Spinal cord (tissue), 10 donors: ENCODE results near the gene CRYBA1. TPM values are rescaled to one million over a fixed set of nuclear protein-coding genes. Genes with fewer than 3 reads are reported as not detected.
"Not testable (repeated sequence)": the region's sequence is repeated elsewhere in the genome, so short reads cannot be mapped to it uniquely, and the experiment has no call there.

Source experiments
- DNase-seq, 6 donors: peaks; one replicate each; pipeline versions ENCODE4 v3.0.0 to v3.0.0-alpha.2; 2013 to 2015; ENCODE audit warnings: low spot score in 6 of 6, low read depth in 4 of 6
- H3K27ac ChIP-seq: one replicate; pipeline ENCODE4 v1.5.1; 2013; ENCODE audit warnings: low read depth, low read length, control low read depth
- H3K27me3 ChIP-seq: one replicate; pipeline ENCODE4 v1.6.1; 2013; ENCODE audit warnings: low read length; ENCODE audit not compliant: control insufficient read depth, insufficient read depth
- H3K36me3 ChIP-seq: one replicate; pipeline ENCODE4 v1.6.1; 2013; ENCODE audit warnings: low read length; ENCODE audit not compliant: control insufficient read depth, insufficient read depth
- H3K4me1 ChIP-seq: one replicate; pipeline ENCODE4 v1.6.1; 2013; ENCODE audit warnings: low read length; ENCODE audit not compliant: control insufficient read depth, insufficient read depth
- H3K4me3 ChIP-seq: one replicate; pipeline ENCODE4 v1.5.1; 2013; ENCODE audit warnings: low read depth, low read length, control low read depth
- H3K9me3 ChIP-seq: one replicate; pipeline ENCODE4 v1.6.1; 2013; ENCODE audit warnings: low read length; ENCODE audit not compliant: control insufficient read depth, insufficient read depth
- WGBS: methylation state at CpG from one replicate; pipeline ENCODE4 v1.1.5; 2013; ENCODE audit warnings: missing lambda C conversion rate; ENCODE audit not compliant: insufficient coverage; 5-methylcytosine and 5-hydroxymethylcytosine counted together
- polyA plus RNA-seq, 2 donors: library from polyadenylated mRNA; unstranded; fragments of 120-200 nt; gene quantifications; one replicate each; pipeline ENCODE4 v1.2.1, GENCODE V29; 2013; ENCODE audit not compliant: insufficient read length in 2 of 2
- total RNA-seq, 2 donors: library from RNA; depleted of rRNA in 1 of 2; stranded (reverse); fragments of 120-200 nt in 1 of 2; fragments of >200 nt in 1 of 2; gene quantifications; one replicate each; pipeline versions ENCODE4 v1.2.3 to v1.2.4, GENCODE V29; 2013 to 2014
- donor health status: healthy.

Gene CRYBA1
- total and polyA plus RNA-seq, 4 donors: 0.26 TPM; not detected in 3

DNA sequence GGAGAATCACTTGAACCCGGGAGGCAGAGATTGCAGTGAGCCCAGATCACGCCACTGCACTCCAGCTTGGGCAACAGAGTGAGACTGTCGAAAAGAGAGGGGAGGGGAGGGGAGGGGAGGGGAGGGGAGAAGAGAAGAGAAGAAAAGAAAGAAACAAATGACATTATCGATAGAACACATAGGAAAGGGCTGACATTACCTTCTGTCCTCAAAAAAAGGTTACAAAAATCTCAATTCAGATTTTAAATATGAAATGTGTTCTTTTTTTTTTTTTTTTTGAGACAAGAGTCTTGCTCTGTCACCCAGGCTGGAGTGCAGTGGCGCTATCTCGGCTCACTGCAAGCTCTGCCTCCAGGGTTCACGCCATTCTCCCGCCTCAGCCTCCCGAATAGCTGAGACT lies 25.3 kb downstream of the CRYBA1 start:
- H3K9me3 ChIP-seq, H3K4me1 ChIP-seq, H3K27ac ChIP-seq, DNase-seq, H3K27me3 ChIP-seq, H3K4me3 ChIP-seq: not testable (repeated sequence)
- peaks cover 26% of the 10 kb centered on the region for H3K36me3 ChIP-seq
- 96% methylated on average over 4 of the region's 9 CpGs for WGBS

- no peak overlapping the region for H3K4me3 ChIP-seq
- H3K4me1 ChIP-seq: peaks cover 7% of the 10 kb centered on the region
- no CpG with 5 or more reads among the region's 1 CpG for WGBS
- no peak for DNase-seq
- H3K36me3 ChIP-seq: peaks cover 24% of the 10 kb centered on the region
- H3K27me3 ChIP-seq: no peaks in the 10 kb centered on the region
- H3K9me3 ChIP-seq: no peaks in the 10 kb centered on the region
- no peak overlapping the region for H3K27ac ChIP-seq
Measured at GRCh38 chr17:29273924-29274323, 27.3 kb downstream of the CRYBA1 start.

DNA sequence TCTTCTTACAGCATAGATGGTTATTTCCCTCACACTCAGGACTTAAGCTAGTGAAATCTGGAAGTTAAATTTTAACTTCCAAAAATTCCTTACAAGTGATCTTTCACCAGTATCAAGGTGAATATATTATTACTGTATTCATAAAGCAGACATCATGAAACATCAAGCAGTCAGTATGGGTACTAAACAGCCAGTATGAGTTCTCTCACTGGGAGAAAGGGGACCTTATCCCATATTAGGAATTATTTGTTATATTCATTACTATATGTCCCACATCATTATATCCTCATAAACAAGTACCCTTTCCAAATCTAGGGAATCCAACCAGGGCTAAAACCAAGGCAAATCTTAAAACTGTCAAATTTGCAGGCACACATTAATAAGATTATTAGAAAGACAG lies 32.0 kb downstream of the CRYBA1 start:
- H3K27me3 ChIP-seq: no peaks in the 10 kb centered on the region
- H3K4me1 ChIP-seq: peaks cover 7% of the 10 kb centered on the region
- no peaks in the 10 kb centered on the region for H3K9me3 ChIP-seq
- no peak overlapping the region for H3K27ac ChIP-seq
- peaks cover 37% of the 10 kb centered on the region for H3K36me3 ChIP-seq
- no peak for DNase-seq
- H3K4me3 ChIP-seq: no peak overlapping the region

GRCh38 chr17:29279397-29280070 lies 32.9 kb downstream of the CRYBA1 start:
- no peak overlapping the region for H3K4me3 ChIP-seq
- no peak for DNase-seq
- H3K36me3 ChIP-seq: peaks cover 37% of the 10 kb centered on the region
- 89% methylated on average over 2 of the region's 5 CpGs for WGBS
- no peaks in the 10 kb centered on the region for H3K27me3 ChIP-seq
- peaks cover 7% of the 10 kb centered on the region for H3K4me1 ChIP-seq
- H3K27ac ChIP-seq: no peak overlapping the region
- H3K9me3 ChIP-seq: no peaks in the 10 kb centered on the region

DNA sequence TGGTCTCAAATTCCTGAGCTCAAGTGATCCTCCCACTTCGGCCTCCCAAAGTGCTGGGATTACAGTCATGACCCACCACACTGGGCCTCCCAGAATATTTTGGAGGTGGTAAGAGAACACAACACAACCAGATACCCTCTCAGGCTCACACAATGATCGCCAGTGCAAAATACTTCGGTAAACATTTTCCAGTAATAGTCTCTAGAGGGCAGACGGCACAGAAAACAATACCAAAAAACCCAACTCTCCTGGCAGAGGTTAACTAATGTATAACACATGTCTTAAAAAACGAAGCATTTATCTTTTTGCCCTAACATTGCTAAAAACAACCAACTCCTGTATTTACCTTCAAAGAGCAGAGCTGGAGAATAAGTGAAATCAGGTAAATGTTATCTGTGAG lies 36.8 kb downstream of the CRYBA1 start:
- H3K36me3 ChIP-seq: peaks cover 40% of the 10 kb centered on the region
- H3K9me3 ChIP-seq: no peaks in the 10 kb centered on the region
- WGBS: no CpG with 5 or more reads among the region's 5 CpGs
- peak in 1 of 6 donors; percentile 18 for DNase-seq
- H3K27me3 ChIP-seq: no peaks in the 10 kb centered on the region
- no peak overlapping the region for H3K27ac ChIP-seq
- no peaks in the 10 kb centered on the region for H3K4me1 ChIP-seq
- H3K4me3 ChIP-seq: no peak overlapping the region

DNA sequence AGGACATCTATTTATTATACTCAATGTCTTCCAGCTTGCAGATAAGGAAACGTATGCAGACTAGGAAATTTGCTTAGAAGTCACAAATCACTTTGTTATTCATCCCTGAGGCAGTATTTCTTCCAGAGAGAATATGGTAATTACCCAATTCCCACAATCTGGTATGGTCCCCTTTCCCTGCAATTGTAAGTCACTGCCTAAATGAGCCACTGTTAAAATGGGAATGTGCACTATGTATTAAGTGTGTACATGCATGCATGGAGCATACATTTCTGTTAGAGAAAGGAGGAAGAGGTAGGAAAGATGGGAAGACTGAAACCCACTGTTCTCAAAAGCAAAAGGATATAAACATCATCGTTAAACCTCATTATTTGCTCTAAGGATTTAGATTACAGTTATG lies 37.3 kb downstream of the CRYBA1 start:
- Histone ChIP-seq H3K27ac (no peak overlapping the region), H3K4me1 (no peaks in the 10 kb centered on the region), H3K9me3 (no peaks in the 10 kb centered on the region), H3K4me3 (no peak overlapping the region), H3K36me3 (peaks cover 43% of the 10 kb centered on the region), H3K27me3 (no peaks in the 10 kb centered on the region)
- WGBS: no CpG with 5 or more reads among the region's 2 CpGs
- DNase-seq: peak in 1 of 6 donors; percentile 18

- H3K4me1 ChIP-seq: peaks cover 6% of the 10 kb centered on the region
- no peak overlapping the region for H3K27ac ChIP-seq
- H3K36me3 ChIP-seq: peaks cover 26% of the 10 kb centered on the region
- no peaks in the 10 kb centered on the region for H3K27me3 ChIP-seq
- no peak overlapping the region for H3K4me3 ChIP-seq
- H3K9me3 ChIP-seq: no peaks in the 10 kb centered on the region
- DNase-seq: no peak
- 93% methylated on average over 5 of the region's 9 CpGs for WGBS
Measured at GRCh38 chr17:29289852-29290251, 43.2 kb downstream of the CRYBA1 start.

- Histone ChIP-seq H3K4me1 (peaks cover 6% of the 10 kb centered on the region), H3K27ac (no peak overlapping the region), H3K27me3 (no peaks in the 10 kb centered on the region), H3K4me3 (peak overlapping the region; percentile 50), H3K36me3 (peaks cover 18% of the 10 kb centered on the region), H3K9me3 (no peaks in the 10 kb centered on the region)
- DNase-seq: peak in 2 of 6 donors; percentile 88 to 91
- no CpG with 5 or more reads among the region's 5 CpGs for WGBS
Measured at GRCh38 chr17:29291163-29291752, 44.6 kb downstream of the CRYBA1 start.

- Histone ChIP-seq H3K27ac (peak overlapping the region; percentile 94), H3K36me3 (peaks cover 13% of the 10 kb centered on the region), H3K4me3 (peak overlapping the region; percentile 91), H3K27me3 (no peaks in the 10 kb centered on the region), H3K4me1 (peaks cover 6% of the 10 kb centered on the region), H3K9me3 (no peaks in the 10 kb centered on the region)
- under 1% methylated on average over 49 of the region's 77 CpGs for WGBS
- DNase-seq: peak in 2 of 6 donors; percentile 65 to 78
Measured at GRCh38 chr17:29292071-29292991, 45.7 kb downstream of the CRYBA1 start.
